Measurements from ENCODE around the gene LIAS.

LIAS gene

GRCh38 chr4:39527296-39528060 lies 68.6 kb downstream of the LIAS start, which contains the start of gene UGDH:
TSS of gene UGDH (minus strand) at chr4:39527439. CDS start at chr4:39521512, 5,927 bp downstream.
- DNase-seq (ENCODE audit: extremely low read depth in 1 of 2, low read depth in 1 of 2), result peak; percentile 82 to 85

- no peak for DNase-seq (ENCODE audit: extremely low read depth in 1 of 2, low read depth in 1 of 2)
Observed at GRCh38 chr4:39528061-39528465, 69.2 kb downstream of the LIAS start.

Data from stimulated activated CD8-positive, alpha-beta memory T cell treated with anti-CD3 and anti-CD28 coated beads, Interleukin-7, amount 100 ng/mL, for 48 hours (primary cell).